Measurements from ENCODE around the gene CKB.
A peak's percentile ranks its signal among the peaks of the same experiment; 100 is the strongest.
"Not testable (repeated sequence)": the region's sequence is repeated elsewhere in the genome, so short reads cannot be mapped to it uniquely, and the experiment has no call there.

Gene CKB

GRCh38 chr14:103526247-103526913 is 3.8 kb upstream of the CKB start:
- DNase-seq, result no peak

DNA sequence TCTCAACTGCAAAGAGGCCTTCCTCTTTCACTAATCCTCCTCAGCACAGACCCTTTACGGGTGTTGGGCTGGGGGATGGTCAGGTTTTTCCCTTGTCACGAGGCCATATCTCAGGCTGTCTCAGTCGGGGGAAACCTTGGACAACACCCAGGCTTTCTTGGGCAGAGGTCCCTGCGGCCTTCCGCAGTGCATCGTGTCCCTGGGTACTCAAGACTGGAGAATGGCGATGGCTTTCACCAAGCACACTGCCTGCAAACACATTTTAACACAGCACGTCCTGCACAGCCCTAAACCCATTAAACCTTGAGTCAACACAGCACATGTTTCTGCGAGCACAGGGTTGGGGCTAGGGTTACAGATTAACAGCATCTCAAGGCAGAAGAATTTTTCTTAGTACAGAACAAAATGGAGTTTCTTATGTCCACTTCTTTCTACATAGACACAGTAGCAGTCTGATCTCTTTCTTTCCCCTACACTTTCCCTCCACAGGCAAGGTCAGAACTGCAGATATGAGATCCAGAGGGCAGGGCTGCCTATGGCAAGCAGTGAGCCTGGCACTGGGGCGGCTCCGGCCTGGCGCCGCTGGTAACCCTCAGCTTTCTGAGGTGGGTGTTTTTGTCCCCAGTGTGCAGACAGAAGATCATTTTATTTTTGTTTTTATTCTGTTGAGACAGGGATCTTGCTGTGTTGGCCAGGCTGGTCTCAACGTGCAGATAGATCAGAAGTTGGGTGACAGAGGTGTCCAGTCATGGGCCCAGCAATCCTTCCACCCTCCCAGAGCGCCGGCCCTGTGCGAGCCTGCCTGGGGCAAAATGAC is 3.0 kb upstream of the CKB start:
- DNase-seq, result not testable (repeated sequence)

GRCh38 chr14:103524002-103524935 is 1.6 kb upstream of the CKB start:
- no peak for DNase-seq

- DNase-seq, result no peak
Observed at GRCh38 chr14:103523575-103523954, 935 bp upstream of the CKB start.

DNA sequence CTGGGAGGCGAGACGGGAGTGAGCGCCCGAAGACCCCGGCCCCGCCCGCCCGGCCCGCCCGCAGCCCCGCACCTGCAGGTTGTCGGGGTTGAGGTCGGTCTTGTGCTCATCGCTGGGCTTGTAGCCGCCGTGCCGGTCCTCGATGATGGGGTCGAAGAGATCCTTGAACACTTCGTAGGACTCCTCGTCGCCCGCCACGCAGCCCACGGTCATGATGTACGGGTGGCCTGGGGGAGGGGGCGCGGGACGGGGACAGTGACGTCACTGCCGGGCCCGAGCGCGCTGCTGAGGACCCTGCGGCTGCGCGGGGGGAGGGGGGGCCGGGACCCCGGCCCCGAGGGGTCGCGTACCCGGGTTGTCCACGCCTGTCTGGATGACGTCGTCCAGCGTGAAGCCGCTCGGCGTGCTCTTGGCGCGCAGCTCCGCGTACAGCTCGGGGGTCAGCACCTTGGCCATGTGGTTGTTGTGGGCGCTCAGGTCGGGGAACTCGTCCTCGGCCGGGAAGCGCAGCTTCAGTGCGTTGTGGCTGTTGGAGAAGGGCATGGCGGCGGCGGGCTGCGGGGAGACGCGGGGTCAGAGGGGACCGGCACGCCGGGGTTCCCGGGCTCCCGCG is 573 bp downstream of the CKB start:
- DNase-seq, result no peak

DNA sequence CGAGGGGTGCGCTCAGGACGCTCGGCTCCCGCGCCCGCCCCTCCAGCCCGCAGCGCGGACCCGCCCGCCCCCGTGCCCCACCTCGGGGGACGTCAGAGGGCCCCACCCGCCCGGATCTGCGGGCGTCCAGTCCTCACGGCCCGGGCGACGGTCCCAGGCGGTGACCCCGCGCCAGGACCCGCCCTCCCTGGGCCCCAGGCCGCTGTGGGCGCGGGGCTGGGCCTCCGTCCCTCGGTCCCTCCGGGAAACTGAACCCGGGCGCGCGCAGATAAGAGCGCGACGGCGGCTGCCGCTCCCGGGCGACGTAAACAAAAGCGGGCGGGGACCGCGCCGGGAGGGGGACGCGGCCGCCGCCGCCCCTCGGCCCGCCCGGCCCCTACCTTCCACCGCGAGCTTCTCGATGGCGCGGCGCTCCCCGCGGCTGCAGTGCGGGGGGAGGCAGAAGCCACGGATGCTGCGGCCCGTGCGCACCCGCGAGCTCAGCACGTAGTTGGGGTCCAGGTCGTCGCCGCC is 1.1 kb downstream of the CKB start:
- DNase-seq, result no peak

GRCh38 chr14:103520657-103521437 is 1.8 kb downstream of the CKB start:
- DNase-seq, result peak; percentile 68 to 72

DNA sequence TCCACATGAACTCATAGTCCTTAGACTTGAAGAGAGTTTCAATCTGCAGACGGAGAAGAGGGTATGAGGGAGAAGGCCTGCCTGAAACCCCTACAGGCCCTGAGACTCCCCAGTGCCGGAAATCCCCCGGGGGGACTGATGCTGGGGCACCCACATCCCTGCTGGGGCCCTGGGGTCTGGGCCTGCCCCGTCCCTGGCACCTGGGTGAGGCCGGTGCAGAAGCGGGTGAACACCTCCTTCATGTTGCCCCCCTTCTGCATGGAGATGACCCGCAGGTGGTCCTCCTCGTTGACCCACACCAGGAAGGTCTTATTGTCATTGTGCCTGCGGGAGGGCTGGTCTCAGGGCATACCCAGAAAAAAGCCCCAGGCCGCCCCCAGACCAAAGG is 2.4 kb downstream of the CKB start:
- no peak for DNase-seq

- no peak for DNase-seq
Observed at GRCh38 chr14:103519837-103520212, 2.8 kb downstream of the CKB start.

DNA sequence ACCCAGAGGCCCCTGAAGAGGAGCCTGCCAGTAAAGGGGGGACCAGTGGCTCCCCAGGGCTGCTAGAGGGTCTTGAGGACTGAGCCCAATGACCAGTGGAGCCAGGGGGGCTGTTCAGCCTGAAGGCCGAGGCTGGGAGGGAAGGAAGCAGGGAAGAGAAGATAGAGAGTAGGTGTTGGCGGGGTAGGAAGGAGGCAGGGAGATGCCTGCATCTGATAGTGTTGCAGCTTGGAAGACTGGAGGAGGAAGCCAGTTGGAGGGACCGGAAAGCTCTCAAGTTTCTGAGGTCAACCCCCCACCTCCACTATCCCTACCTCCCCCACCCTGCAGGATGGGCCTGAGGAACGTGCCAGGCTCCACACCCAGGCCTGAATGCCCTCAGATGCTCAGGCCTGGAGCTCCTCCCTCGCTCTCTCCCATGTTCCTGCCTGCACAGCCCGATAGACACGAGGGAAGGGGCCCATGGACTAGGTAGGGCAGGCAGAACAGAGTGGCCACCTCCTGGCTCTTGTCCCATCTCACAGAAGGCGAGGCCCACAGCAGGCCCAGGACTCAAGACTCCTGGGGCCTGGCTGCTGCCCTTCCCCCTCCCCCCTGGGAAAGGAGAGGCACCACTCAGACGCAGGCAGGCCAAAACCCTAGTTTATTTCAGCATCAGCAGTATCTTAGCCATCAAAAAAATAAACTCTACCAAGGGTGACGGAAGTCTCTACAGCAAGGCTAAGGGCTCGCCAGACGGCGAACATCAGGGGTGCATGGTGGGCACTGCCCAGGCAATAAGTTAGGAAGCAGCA is 3.4 kb downstream of the CKB start:
- no peak for DNase-seq

GRCh38 chr14:103518422-103519042 is 4.1 kb downstream of the CKB start:
- peak; percentile 78 to 79 for DNase-seq

DNA sequence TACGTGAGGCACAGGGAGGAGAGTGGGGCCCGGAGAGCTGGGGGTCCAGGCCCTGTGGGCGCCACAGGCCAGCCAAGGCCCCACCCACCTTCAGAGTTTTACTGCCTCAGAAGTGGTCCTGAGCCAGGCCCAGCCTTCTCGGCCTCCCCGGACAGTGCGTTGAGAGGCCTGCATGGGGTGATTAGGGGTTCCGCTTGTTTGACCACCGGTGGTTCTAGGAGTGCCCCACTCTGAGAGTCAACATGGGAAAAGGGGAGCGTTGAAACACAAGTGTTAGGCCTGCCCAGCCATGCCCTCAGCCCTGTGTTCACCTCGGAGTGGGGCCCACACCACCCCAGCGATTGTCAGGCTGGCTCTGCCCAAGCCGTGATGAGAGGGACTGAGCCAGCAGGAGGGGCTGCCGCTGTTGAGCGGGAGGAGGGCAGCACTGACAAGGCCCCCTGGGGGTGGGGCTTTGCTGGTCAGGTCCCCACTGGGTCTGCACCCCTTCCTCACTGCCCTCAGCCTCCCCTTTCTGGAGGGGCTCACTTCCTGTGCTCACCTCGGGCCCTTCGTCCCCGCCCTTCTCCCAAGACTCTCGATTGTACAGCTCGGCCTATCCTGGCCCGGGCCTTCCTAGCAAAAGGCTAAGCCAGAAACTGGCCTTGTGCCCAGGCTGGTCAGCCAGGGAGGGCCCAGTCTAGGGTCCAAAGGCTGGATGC is 4.8 kb downstream of the CKB start:
- DNase-seq, result no peak

DNA sequence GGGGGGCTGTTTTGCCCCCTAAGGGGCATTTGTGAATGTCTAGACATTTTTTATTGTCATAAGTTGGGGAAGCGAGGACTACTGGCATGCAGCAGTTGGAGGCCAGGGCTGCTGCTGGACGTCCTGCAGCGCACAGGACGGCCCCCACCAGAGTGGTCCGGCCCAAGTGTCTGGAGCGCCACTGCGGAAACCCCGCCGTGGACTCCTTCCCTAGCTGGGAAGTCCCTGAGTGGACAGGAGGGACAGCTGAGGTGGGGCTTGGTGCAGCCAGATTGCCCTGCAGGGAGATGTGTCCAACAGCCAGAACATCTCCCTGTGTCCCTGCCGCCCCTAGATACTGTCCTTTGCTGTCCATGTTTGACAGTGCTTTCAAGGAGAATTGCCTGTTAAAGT is 5.5 kb downstream of the CKB start:
- no peak for DNase-seq

DNA sequence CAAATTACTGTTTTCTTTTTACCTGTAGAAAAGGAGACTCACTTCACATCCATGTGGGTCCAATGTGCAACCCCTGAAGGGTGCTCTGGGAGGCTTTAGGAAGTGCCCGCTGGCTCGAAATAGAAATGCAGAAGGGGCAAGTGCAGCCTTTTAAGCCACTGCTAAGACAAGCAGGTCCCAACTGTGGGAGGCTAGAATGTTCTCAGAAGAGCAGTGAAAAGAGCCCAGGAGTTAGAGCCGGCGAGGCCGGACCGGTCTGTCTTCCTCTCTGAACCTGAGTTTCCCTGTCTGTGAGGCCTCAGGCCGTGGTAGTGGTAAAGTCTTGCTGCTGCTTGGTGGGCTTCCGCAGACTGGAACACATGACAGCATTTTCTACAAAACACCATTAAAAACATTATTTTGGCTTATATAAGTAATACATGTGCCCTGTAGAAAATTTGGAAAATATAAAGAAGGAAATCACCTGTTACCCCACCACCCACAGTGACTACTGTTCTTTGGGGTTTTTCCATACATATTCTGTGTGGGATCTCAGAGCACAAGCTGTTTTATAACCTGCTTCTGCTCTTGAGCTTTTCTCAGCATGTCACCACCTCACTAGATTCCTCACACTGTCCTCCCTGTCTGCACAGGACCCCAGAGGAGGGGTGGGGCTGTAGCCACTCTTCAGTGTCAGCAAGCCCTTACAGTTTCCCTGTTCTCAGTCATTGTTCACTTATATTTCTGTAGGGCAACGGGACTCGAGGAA is 6.0 kb downstream of the CKB start:
- no peak for DNase-seq

DNA sequence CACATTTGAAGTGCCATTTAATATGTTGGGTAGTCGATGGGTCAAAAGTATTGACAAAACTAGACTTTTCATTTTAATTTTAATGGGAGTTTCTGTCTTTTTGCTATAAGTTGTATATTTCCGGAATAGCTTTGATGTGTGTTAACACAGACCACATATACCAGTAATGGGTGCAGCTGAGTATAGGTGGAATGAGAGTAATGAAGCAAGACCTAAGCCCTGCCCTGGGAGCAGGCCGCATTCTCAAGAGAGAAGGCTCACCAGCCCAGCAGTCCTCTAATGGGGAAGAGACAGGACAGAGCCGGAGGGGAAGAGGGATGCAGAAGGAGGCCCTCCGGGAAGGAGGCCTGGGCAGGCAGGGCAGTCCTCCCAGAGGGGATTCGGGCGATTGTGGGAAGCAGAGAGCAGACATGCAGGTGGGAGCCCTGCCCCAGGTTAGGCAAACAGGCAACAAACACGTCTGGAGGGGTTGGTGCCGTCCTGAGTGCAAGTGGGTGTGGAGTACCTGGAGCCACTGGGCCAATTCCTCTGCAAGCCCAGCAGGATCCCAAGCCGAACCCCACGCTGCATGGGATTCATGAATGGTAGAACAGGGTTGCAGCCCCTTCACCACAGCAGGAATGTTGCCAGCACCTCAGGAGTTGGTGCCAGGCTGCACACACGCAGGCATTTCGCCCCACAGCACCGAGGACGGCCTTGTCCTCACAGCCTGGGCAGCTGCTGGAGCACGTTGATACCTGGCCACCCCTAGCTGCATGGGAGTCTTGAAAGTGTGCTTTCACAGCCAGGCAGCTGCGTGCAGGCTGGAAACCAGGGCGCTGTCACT is 7.8 kb downstream of the CKB start:
- DNase-seq, result no peak

DNA sequence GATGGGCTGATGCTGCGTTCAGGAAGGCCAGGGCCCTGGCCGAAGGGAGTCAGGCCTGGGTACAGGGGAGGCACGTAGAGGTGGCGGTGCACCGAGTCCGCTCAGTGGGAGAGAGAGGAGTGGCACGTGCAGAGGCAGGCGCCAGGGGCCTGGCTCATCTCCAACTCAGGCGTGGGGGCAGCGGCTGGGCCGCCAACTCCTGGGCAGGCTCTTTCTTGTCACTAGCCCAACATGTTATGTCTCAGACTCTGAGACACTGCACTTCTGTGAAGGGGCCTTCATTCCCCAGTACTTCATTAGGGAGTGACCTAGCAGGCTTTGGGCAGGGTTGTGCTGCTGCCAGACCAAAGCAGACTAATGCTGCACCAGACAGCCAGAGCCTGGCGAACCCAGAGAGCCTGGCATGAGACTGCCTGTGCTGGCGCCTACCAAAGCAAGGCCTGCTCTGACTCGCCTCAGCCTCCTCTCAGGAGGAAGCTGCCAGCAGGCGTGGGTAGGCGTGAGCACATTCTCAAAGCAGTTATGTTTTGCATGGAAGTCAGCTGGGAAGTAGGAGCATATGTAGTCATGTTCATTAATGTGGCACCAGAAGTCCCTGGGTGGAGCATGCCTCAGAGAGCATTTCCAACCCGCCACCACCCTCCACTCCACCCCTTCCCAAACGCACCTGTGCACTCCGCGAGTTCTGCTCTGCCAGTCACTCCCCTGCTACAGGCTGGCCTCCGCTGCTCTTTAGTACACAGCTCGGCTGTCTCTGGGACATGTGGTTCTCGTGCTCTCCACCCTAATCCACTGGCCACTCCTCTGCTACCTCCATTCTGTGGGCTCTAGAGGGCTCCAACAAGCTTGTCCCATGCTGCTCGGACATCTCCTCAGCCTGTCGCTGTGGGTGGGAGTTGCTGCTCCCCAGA is 9.7 kb downstream of the CKB start:
- no peak for DNase-seq

- not testable (repeated sequence) for DNase-seq
Observed at GRCh38 chr14:103512180-103512579, 10.4 kb downstream of the CKB start.

Data from activated T-cell treated with anti-CD3 and anti-CD28 coated beads, Interleukin-2, amount 50 U/mL, for 48 hours (primary cell).